Sigmoid colon (tissue), 7 donors: ENCODE measurements around the gene TENM3. TPM values are rescaled to one million over a fixed set of nuclear protein-coding genes. Genes with fewer than 3 reads are reported as not detected.

Experiments used
- DNase-seq: peaks from one replicate; pipeline ENCODE4 v3.0.0-alpha.2; 2019
- H3K27ac ChIP-seq, 4 donors: fragments of 200-600 bp; sonication (generic); one replicate each; pipeline ENCODE4 v1.5.1; 2016 to 2019; ENCODE audit warnings: mild to moderate bottlenecking in 1 of 4
- H3K27me3 ChIP-seq, 3 donors: fragments of 200-600 bp; sonication (generic); one replicate each; pipeline ENCODE4 v1.5.1; 2019; ENCODE audit warnings: mild to moderate bottlenecking in 1 of 3
- H3K36me3 ChIP-seq, 4 donors: fragments of 200-600 bp; sonication (generic); one replicate each; pipeline ENCODE4 v1.5.1; 2016 to 2019
- H3K4me1 ChIP-seq, 4 donors: fragments of 200-600 bp; sonication (generic); one replicate each; pipeline ENCODE4 v1.5.1; 2017 to 2019
- H3K4me3 ChIP-seq, 4 donors: fragments of 200-600 bp; sonication (generic); one replicate each; pipeline ENCODE4 v1.5.1; 2017 to 2019; ENCODE audit warnings: mild to moderate bottlenecking in 2 of 4, moderate library complexity in 1 of 4
- H3K9me3 ChIP-seq, 4 donors: fragments of 200-600 bp in 3 of 4; sonication (generic) in 3 of 4; one replicate each; pipeline versions ENCODE4 v1.5.1 to v1.6.1; 2013 to 2019
- EP300 ChIP-seq, 4 donors: sonication (generic); formaldehyde crosslinking; IDR thresholded peaks; one replicate each; pipeline ENCODE4 v1.6.1; 2017; ENCODE audit warnings: antibody characterized with exemption in 4 of 4
- POLR2A ChIP-seq, 2 donors: fragments of 450-650 bp; IDR thresholded peaks; one replicate each; pipeline ENCODE4 v1.6.1; 2016; ENCODE audit warnings: antibody characterized with exemption in 2 of 2, mild to moderate bottlenecking in 2 of 2, moderate library complexity in 2 of 2
- POLR2AphosphoS5 ChIP-seq, 4 donors: sonication (generic); formaldehyde crosslinking; IDR thresholded peaks; one replicate each; pipeline ENCODE4 v1.6.1; 2017; ENCODE audit warnings: antibody characterized with exemption in 4 of 4
- WGBS, 2 donors: extraction: QIAGEN DNeasy Blood & Tissue Kit; methylation state at CpG; one replicate each; pipeline ENCODE4 v1.1.7; 2013; 5-methylcytosine and 5-hydroxymethylcytosine counted together
- intact Hi-C: fragments of 100-400 bp; cut with DNase I; formaldehyde crosslinking; loops from one replicate; pipeline ENCODE4 v1.15.1; 2023
- polyA plus RNA-seq, 3 donors: library from polyadenylated mRNA; stranded (reverse); fragments of 200-250 nt; gene quantifications; one replicate each; pipeline ENCODE4 v1.2.3, GENCODE V29; 2013
- total RNA-seq, 4 donors: library from RNA; depleted of rRNA; stranded (reverse); fragments of >200 nt; gene quantifications; one replicate each; pipeline ENCODE4 v1.1.0, GENCODE V29; 2016
- TF ChIP-seq, protein P1 (sequence below), 4 experiments: fragments of 450-650 bp in 3 of 4; fragments of 200-600 bp in 1 of 4; IDR thresholded peaks; one replicate each; pipeline ENCODE4 v1.5.1; 2016 to 2019; ENCODE audit warnings: antibody characterized with exemption in 4 of 4, mild to moderate bottlenecking in 3 of 4, moderate library complexity in 2 of 4
- donor health status: healthy with polysubstance abuse.
- donor health status: Bipolar disorder and iron deficiency.
- donor health status: healthy.

Gene TENM3
- total and polyA plus RNA-seq, 7 donors, result 0.60 to 82.3 (median 37.8) TPM; not detected in 1

DNA sequence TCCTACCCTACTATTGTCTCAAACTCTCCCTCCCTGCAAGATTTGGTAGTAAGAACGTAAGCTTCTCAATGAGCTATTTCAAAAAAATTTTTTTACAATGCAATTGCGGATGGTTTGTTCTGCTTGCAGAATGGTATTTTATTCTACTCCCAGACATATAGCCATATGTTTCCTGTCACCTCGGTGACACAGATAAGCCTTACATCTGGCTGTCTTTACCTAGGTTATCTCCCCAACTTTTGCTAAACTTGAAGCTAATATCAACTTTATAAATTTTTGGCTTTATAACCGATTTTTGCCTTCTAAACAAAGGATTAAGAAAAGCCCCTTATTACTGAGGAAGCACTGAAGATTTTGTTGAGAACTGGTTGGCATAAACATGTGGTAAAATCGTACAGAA, 331.5 kb downstream of the TENM3 start:
- intact Hi-C loops, result no loop called here
- Histone ChIP-seq H3K9me3 (no peaks in the 10 kb centered on the region), H3K27ac (peak overlapping the region in 1 of 4 donors; percentile 60), H3K36me3 (no peaks in the 10 kb centered on the region), H3K4me1 (peaks cover 0 to 14% (median 9%) of the 10 kb centered on the region in 4 donors), H3K27me3 (no peaks in the 10 kb centered on the region), H3K4me3 (no peak overlapping the region)
- TF ChIP-seq POLR2A (IDR thresholded peaks at IDR 0.05), result no peak
- TF ChIP-seq EP300 (IDR thresholded peaks at IDR 0.05), result no peak
- TF ChIP-seq, protein P1, sequence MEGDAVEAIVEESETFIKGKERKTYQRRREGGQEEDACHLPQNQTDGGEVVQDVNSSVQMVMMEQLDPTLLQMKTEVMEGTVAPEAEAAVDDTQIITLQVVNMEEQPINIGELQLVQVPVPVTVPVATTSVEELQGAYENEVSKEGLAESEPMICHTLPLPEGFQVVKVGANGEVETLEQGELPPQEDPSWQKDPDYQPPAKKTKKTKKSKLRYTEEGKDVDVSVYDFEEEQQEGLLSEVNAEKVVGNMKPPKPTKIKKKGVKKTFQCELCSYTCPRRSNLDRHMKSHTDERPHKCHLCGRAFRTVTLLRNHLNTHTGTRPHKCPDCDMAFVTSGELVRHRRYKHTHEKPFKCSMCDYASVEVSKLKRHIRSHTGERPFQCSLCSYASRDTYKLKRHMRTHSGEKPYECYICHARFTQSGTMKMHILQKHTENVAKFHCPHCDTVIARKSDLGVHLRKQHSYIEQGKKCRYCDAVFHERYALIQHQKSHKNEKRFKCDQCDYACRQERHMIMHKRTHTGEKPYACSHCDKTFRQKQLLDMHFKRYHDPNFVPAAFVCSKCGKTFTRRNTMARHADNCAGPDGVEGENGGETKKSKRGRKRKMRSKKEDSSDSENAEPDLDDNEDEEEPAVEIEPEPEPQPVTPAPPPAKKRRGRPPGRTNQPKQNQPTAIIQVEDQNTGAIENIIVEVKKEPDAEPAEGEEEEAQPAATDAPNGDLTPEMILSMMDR (IDR thresholded peaks at IDR 0.05), result no peak
- TF ChIP-seq POLR2AphosphoS5 (IDR thresholded peaks at IDR 0.05), result no peak
- DNase-seq, result no peak
- WGBS, 2 donors, result 53 to 54% methylated on average over 5 of the region's 5 CpGs

DNA sequence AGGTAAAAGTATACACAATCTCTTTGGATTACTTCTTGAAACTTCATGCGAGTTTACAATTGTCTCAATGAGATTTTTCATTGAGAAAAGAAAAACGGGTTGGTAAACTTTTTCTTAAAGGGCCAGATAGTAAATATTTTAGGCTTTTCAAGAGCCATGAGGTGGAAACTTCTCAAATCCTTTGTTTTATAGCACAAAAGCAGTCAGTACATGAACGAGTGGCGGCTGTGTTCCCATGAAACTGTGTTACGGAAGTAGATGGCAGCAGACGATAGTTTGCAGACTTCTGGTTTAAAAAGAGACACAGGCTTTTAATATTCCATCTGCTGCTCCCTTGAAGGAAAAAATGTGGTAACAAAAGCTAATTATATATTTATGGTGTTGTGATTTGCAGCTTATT, 332.0 kb downstream of the TENM3 start:
- WGBS, 2 donors, result 44 to 55% methylated on average over 6 of the region's 6 CpGs

DNA sequence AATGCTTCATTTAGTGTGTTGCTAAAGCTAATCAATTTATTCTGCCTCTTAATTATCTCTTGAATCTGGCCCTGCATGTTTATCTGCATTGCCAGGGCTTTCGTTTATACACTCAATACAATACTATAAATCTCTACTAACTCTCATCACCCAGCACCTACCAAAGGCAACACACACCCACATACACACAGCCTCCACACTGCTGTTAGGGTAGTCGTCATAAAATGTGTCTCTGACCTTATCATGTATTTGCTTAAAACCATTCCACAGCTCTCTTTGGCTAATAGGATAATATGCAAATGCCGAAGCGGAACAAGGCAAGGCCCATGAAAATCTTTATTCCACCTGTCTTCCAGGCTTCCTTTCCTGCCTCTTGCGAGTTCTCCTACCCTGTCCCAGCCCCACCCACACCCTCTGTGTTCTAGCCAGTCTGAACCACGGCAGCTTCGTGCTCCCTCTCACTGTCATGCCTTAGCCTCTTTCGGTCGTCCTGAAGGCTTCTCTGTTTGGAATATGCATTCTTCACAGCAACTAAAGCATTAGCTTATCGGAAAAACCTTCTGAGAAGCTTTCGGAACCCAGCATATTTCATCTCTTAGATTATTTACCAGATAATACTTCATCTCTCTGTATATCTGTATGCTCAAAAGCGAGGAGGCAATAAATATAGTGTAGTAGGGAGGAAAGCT, 333.5 kb downstream of the TENM3 start:
- Histone ChIP-seq H3K9me3 (no peaks in the 10 kb centered on the region), H3K4me3 (peak overlapping the region in 3 of 4 donors; percentile 2 to 31 (median 20)), H3K27ac (peak overlapping the region in 2 of 4 donors; percentile 3 to 60), H3K4me1 (peaks cover 0 to 14% (median 9%) of the 10 kb centered on the region in 4 donors), H3K27me3 (no peaks in the 10 kb centered on the region), H3K36me3 (no peaks in the 10 kb centered on the region)
- 19 to 54% methylated on average over 12 of the region's 12 CpGs for WGBS, 2 donors
- intact Hi-C loops, result no loop called here
- no peak for TF ChIP-seq EP300 (IDR thresholded peaks at IDR 0.05)
- TF ChIP-seq, protein P1 (IDR thresholded peaks at IDR 0.05), result no peak
- no peak for TF ChIP-seq POLR2A (IDR thresholded peaks at IDR 0.05)
- TF ChIP-seq POLR2AphosphoS5 (IDR thresholded peaks at IDR 0.05), result no peak
- no peak for DNase-seq

More for the DNA sequence above, 332.0 kb downstream of the TENM3 start:
- H3K27ac ChIP-seq, result peak overlapping the region in 2 of 4 donors; percentile 14 to 60
- H3K4me1 ChIP-seq, result peaks cover 0 to 14% (median 9%) of the 10 kb centered on the region in 4 donors
- H3K27me3 ChIP-seq, result no peaks in the 10 kb centered on the region
- intact Hi-C loops, result no loop called here
- no peaks in the 10 kb centered on the region for H3K36me3 ChIP-seq
- no peak for DNase-seq
- H3K9me3 ChIP-seq, result no peaks in the 10 kb centered on the region
- TF ChIP-seq, protein P1 (IDR thresholded peaks at IDR 0.05), result no peak
- no peak for TF ChIP-seq POLR2A (IDR thresholded peaks at IDR 0.05)
- no peak for TF ChIP-seq EP300 (IDR thresholded peaks at IDR 0.05)
- no peak for TF ChIP-seq POLR2AphosphoS5 (IDR thresholded peaks at IDR 0.05)
- H3K4me3 ChIP-seq, result peak overlapping the region in 2 of 4 donors; percentile 9 to 11

DNA sequence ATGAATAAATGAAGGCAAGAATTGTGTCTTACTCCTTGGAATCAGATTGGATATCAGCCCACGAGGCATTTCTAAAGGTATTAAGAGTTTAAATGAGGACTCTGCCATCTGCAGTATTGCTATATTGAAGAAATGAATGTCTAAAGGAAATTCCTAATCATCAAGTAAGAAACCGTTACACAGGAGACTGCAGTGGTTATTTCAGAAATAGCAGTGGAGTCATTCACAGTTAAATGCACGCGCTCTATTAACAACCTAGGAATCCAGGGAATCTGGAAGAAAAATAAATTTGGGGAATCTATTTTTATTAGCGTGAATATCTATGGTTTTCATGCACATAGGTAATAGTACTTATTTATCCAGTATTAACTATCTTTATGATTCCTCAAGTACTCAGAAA, 334.2 kb downstream of the TENM3 start:
- H3K4me1 ChIP-seq, result peaks cover 0 to 14% (median 9%) of the 10 kb centered on the region in 4 donors
- intact Hi-C loops, result no loop called here
- no peaks in the 10 kb centered on the region for H3K27me3 ChIP-seq
- H3K36me3 ChIP-seq, result no peaks in the 10 kb centered on the region
- 68 to 75% methylated on average over 5 of the region's 5 CpGs for WGBS, 2 donors
- DNase-seq, result no peak
- H3K27ac ChIP-seq, result peak overlapping the region in 2 of 4 donors; percentile 3 to 60
- no peaks in the 10 kb centered on the region for H3K9me3 ChIP-seq
- peak overlapping the region in 1 of 4 donors; percentile 31 for H3K4me3 ChIP-seq
- TF ChIP-seq POLR2A (IDR thresholded peaks at IDR 0.05) (no peak), POLR2AphosphoS5 (IDR thresholded peaks at IDR 0.05) (no peak)

DNA sequence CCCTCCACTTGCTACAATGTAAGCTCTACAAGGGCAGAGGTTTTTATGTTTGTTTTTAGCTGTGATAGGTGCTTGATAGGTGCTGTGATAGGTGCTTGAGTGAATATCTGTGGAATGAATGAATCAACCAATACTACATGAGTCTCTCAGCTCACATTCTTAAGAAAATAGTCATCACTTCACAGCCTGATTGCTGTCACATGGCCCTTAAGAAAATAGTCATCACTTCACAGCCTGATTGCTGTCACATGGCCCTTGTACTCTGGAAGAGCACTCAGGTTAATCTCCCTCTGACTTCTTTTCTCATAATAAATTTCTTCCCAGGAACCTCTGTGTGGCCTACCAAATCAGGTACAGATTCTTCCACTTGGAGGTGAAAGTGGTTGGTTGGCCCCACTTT, 335.2 kb downstream of the TENM3 start:
- Histone ChIP-seq H3K4me1 (peaks cover 0 to 14% (median 9%) of the 10 kb centered on the region in 4 donors), H3K4me3 (no peak overlapping the region), H3K27ac (no peak overlapping the region), H3K9me3 (no peaks in the 10 kb centered on the region), H3K36me3 (no peaks in the 10 kb centered on the region), H3K27me3 (no peaks in the 10 kb centered on the region)
- DNase-seq, result no peak
- TF ChIP-seq POLR2A (IDR thresholded peaks at IDR 0.05) (no peak), POLR2AphosphoS5 (IDR thresholded peaks at IDR 0.05) (no peak), EP300 (IDR thresholded peaks at IDR 0.05) (no peak)
- TF ChIP-seq, protein P1 (IDR thresholded peaks at IDR 0.05), result no peak
- intact Hi-C loops, result no loop called here
